MM.1S (cell line): ENCODE measurements around the gene DYNLT3.

Source experiments
- EZH2 ChIP-seq: fragments of 300-600 bp; sonication (generic); optimal IDR thresholded peaks from 2 replicates; pipeline ENCODE3; 2017; ENCODE audit warnings: low read depth, mild to moderate bottlenecking, antibody characterized with exemption, low read length, mixed read lengths
- TF ChIP-seq, protein P1 (sequence below): fragments of 300-600 bp; sonication (generic); IDR thresholded peaks from 2 replicates; pipeline ENCODE4 v1.5.1; 2016; ENCODE audit warnings: antibody characterized with exemption, low read length, mixed read lengths

DNA sequence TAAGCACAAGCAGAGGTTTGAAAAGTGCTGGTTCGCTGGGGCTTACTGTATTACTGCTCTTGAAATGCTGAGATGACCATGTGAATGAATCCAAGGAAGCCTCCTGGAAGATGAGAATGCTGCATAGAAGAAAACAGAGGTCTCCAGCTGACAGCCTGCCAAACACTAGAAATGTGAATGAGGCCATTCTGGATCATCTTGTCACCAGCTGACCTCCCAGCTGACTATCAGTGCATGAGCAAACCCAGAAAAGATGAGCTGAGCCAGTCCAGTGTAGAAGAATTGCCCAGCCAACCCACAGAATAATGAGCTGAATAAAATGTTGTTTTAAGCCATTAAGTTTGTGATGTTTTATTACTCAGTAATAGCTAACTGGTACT lies 49.1 kb upstream of the DYNLT3 start:
- no peak for TF ChIP-seq EZH2
- TF ChIP-seq, protein P1, sequence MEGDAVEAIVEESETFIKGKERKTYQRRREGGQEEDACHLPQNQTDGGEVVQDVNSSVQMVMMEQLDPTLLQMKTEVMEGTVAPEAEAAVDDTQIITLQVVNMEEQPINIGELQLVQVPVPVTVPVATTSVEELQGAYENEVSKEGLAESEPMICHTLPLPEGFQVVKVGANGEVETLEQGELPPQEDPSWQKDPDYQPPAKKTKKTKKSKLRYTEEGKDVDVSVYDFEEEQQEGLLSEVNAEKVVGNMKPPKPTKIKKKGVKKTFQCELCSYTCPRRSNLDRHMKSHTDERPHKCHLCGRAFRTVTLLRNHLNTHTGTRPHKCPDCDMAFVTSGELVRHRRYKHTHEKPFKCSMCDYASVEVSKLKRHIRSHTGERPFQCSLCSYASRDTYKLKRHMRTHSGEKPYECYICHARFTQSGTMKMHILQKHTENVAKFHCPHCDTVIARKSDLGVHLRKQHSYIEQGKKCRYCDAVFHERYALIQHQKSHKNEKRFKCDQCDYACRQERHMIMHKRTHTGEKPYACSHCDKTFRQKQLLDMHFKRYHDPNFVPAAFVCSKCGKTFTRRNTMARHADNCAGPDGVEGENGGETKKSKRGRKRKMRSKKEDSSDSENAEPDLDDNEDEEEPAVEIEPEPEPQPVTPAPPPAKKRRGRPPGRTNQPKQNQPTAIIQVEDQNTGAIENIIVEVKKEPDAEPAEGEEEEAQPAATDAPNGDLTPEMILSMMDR: no peak
